HG03159 (cell line): ENCODE measurements around the gene PRKCB.
"Not testable (repeated sequence)": the region's sequence is repeated elsewhere in the genome, so short reads cannot be mapped to it uniquely, and the experiment has no call there.

ENCODE experiments used
- ATAC-seq: cut with Tn5 transposase; IDR thresholded peaks from one replicate; pipeline ENCODE4 v1.9.1; 2021; ENCODE audit warnings: mild to moderate bottlenecking, moderate library complexity; ENCODE audit not compliant: unreplicated experiment

Gene PRKCB

DNA sequence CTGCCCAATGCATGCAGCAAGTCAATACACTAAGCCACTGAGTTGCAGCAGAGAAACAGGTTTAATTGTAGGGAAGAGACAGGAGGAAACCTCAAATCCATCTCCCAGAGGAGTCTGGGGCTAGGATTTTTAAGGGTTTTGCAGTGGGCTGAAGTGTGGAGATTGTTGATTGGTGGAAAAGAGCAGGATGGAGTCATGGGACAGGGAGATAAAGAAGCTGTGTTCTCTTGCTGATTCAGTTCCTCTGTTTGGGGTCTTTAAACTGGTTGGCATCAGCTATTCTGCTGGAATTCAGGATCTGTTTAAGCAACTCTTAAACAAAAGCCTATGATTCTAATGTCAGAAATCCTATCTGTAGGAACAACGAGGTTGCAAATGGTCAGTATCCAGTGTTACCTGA lies 239.5 kb downstream of the PRKCB start:
- no peak for ATAC-seq

DNA sequence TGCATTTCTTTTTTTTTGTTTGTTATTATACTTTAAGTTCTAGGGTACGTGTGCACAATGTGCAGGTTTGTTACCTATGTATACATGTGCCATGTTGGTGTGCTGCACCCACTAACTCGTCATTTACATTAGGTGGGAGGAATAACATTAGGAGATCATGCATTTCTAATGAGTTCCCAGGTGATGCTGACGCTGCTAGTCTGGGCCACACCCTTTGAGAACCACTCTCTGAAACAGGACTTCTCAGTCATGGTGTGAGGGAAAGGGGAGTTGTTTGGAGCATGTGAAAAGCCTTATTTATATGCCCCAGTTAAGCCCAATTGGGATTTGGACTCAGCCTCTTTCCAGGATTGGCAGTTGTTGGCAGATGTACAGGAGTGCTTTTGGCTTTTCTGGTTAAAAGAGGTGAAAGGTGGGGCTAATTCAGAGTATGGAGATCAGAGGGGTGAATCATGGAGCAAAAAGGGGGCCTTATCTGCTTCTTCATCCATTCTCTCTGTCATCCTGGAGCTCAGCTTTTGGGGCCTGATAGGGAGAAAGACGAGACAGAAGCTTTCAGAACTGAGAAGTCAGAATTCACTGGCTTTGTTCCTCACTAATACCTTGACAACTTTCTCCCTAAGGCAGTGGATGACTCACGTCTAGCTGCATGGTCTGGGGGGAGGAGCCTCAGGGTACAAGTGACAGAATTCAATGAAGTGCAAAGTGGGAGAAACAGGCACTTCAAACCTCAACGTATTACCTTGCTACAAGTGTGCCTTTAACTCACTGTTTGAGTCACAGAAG lies 240.3 kb downstream of the PRKCB start:
- ATAC-seq = no peak

DNA sequence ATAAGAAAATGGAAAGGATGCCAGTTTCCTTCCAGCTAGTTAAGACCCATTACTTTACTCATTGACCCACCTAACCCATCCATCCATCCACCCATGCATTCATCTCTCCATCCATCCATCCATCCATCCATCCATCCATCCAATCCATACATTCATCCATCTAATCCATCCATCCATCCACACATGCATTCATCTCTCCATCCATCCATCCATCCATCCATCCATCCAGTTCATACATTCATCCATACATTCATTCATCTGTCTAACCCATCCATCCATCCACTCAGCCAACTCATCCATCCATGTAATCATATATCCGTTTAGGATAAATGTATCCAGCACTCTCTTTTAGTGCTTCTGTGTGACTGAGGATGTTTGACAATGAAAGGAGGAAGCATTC lies 241.5 kb downstream of the PRKCB start:
- ATAC-seq = no peak

DNA sequence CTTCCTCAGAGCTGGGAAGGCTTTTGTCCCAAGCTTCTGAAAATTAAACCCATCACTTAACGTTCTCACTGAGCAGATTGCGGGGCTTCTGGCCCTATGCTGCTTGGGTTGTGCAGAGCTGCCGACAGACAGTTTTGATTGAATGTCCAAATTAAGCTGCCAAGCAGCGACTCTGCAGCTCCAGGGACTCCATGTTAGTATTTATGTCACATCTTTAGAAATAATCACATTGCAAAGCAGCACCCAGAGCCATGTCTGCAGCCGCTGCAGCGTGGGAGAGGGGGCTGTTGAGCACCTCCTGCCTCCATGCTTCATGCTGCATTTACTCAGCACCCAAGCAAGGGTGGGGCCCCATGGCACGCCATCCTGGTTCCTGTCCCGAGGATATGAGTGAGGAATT lies 242.2 kb downstream of the PRKCB start:
- no peak for ATAC-seq

GRCh38 chr16:24085666-24086065 lies 249.9 kb downstream of the PRKCB start:
- no peak for ATAC-seq

- no peak for ATAC-seq
Measured at GRCh38 chr16:24087891-24088410, 252.2 kb downstream of the PRKCB start.

- ATAC-seq = no peak
Measured at GRCh38 chr16:24088767-24089166, 253.0 kb downstream of the PRKCB start.

- ATAC-seq = no peak
Measured at GRCh38 chr16:24091125-24091524, 255.3 kb downstream of the PRKCB start.

DNA sequence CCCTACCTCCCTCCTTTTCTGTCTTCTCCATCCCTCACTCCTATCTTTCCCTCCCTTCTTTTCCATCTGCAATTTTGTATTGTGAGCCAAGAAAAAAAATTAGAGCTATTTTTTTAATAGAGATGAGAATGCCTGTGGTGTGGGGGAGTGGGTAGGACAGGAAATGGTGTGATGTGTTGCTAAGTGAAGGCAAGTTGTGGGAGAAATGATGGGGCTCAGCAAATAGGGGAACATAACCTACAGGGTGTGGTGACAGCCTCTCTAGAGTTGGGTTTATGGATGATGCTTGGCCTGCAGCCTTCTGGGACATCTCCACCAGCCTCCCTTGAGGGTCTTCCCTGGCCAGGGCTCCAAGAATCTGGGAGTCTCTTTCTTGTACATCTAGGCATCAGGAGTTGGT lies 257.3 kb downstream of the PRKCB start:
- no peak for ATAC-seq

GRCh38 chr16:24094660-24095059 lies 258.9 kb downstream of the PRKCB start:
- no peak for ATAC-seq

DNA sequence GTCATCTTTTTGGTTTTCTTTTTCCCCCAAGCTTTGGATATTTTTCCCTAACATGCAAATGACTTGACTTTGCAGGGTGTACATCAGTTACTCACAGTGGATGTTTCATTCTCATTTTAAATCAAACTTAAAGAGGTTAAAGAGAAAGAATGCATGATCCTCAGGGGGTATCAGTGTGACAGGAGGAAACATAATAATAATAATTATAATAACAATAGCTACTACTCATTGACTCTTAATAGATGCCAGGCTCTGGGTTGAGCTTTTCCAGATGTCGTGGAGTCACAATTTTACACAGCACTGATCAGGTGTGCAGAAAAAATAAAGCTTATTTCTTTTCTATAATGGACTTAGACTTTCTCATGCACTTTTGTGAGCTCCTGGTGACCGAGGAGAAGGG lies 263.1 kb downstream of the PRKCB start:
- ATAC-seq = no peak

- no peak for ATAC-seq
Measured at GRCh38 chr16:24101431-24101830, 265.6 kb downstream of the PRKCB start.

GRCh38 chr16:24102209-24102660 lies 266.5 kb downstream of the PRKCB start:
- no peak for ATAC-seq

DNA sequence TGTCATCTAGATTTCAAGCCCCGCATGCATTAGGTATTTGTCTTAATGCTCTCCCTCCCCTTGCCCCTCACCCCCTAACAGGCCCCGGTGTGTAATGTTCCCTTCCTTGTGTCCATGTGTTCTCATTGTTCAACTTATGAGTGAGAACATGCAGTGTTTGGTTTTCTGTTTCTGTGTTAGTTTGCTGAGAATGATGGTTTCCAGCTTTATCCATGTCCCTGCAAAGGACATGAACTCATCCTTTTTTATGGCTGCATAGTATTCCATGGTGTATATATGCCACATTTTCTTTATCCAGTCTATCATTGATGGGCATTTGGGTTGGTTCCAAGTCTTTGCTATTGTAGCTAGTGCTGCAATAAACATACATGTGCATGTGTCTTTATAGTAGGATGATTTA lies 269.7 kb downstream of the PRKCB start:
- not testable (repeated sequence) for ATAC-seq

DNA sequence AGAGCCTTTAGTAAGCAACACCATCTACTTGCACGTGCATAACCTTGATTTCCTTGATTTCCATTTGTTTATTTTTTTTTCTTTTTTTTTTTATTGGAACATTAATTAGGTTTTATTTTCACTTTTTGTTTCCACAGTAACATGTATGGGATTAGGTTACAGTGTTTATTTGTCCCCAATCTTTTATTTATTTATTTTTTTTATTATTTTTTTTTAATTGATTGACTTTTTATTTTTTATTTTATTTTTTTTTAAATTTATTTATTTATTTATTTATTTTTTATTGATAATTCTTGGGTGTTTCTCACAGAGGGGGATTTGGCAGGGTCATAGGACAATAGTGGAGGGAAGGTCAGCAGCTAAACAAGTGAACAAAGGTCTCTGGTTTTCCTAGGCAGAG lies 272.3 kb downstream of the PRKCB start:
- not testable (repeated sequence) for ATAC-seq

- no peak for ATAC-seq
Measured at GRCh38 chr16:24111724-24112302, 276.0 kb downstream of the PRKCB start.

DNA sequence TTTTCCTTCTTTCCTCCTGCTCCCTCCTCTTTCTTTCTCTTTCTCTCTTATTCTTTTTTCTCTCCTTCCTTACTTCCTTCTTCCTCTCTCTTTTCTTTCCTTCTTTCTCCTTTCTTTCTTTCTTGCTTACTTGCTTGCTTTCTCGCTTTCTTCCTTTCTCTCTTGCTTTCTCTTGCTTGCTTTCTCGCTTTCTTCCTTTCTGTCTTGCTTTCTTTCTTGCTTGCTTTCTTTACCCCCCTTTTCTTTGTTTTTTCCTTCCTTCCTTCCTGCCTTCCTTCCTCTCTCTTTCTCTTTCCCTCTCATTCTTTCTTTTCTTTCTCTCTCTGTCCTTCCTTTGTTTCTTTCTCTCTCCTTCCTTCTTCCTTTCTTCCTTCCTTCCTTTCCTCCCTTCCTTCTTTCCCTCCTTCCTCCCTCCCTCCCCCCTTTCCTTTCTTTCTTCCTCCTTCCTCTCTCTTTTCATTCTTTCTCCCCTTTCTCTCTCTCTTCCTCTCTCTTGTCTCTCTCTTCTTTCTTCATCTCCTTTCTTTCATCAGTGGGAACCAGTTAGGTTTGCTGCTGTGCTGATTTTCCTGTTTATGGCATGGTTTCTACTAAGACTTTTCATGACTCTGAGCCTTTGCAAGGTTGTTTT lies 277.4 kb downstream of the PRKCB start:
- ATAC-seq = no peak

- ATAC-seq = no peak
Measured at GRCh38 chr16:24114876-24115275, 279.1 kb downstream of the PRKCB start.

DNA sequence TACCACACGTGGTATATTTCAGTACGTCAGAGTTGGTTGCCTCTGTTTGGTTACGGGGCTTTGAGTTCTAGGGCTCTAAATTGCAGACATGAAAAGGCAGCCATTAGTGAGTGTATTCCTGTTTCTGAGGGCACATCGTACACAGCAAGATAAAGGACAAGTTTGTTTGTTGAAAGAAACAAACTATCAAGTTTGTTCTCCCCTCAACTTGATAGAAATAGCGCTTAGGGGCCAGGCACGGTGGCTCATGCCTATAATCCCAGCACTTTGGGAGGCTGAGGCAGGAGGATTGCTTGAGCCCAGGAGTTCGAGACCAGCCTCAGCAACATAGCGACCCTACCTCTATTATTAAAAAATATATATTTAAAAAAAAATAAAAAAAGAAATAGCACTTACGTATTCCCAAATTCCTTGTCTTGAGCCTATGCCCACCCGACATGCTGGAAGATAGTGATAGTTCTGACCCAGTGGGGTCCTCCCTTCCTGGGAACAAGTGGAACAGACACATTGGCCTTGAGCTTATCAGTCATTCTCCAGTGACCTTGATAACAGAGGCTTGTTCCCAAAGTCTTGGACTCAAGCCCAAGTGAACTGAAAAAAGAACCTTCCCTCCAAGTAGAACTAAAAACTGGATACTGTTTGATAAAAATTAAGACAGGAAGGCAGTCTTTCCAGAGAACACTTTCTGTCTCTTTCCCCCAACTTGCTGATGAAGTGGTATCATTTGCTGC lies 280.4 kb downstream of the PRKCB start:
- ATAC-seq = no peak

DNA sequence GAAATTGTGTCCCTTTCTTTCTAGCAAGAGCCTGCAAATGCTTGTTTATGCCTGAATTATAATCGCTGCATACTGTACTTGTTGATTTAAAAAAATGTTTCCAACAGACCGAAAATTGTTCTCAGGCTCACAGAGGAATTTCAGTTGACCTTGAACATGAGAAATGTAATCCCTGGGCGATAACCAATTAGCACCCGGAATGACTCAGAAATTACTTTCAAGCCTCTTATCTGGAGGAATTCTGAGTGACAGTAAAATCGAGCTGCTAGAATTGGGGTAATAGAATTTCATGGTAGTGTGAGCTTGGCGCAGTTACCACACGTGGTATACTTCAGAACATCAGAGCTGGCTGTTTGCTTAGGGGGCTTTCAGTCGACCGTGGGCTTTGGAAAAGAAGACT lies 281.2 kb downstream of the PRKCB start:
- ATAC-seq = no peak

DNA sequence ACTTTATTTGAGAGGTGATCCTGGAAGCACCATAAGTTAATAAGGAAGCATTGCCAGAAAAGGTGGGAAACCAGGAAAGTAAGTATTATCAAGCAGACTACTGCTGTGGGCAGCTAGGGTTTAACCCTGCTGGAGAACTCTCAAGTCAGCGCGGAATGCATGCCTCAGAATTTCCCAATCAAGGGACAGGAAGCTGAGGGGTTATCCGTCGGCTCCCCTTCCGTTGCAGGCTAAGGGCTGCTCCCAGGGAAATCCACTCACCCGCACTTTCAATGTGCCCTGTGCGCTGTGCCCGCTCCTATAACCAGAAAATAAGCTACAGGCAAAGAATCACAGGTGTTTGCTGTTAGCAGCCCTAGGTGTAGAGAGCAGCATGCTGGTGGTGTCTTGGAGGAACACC lies 281.9 kb downstream of the PRKCB start:
- no peak for ATAC-seq
